Tibial nerve (tissue), 4 donors: Measurements from ENCODE around the gene RNF151. TPM values are rescaled to one million over a fixed set of nuclear protein-coding genes. Genes with fewer than 3 reads are reported as not detected.
"Not testable (repeated sequence)": the region's sequence is repeated elsewhere in the genome, so short reads cannot be mapped to it uniquely, and the experiment has no call there.

Experiments used
- DNase-seq, 2 donors: peaks; one replicate each; pipeline ENCODE4 v3.0.0-alpha.2; 2019; ENCODE audit warnings: low spot score in 2 of 2
- H3K27ac ChIP-seq, 4 donors: fragments of 200-600 bp; sonication (generic) in 3 of 4; one replicate each; pipeline ENCODE4 v1.5.1; 2017 to 2019; ENCODE audit warnings: mild to moderate bottlenecking in 1 of 4
- H3K27me3 ChIP-seq, 2 donors: fragments of 200-600 bp; sonication (generic) in 1 of 2; one replicate each; pipeline versions ENCODE4 v1.5.1 to v1.6.0; 2017 to 2019
- H3K36me3 ChIP-seq, 3 donors: fragments of 200-600 bp; sonication (generic); one replicate each; pipeline ENCODE4 v1.5.1; 2018 to 2019
- H3K4me1 ChIP-seq, 4 donors: fragments of 200-600 bp; sonication (generic) in 3 of 4; one replicate each; pipeline ENCODE4 v1.5.1; 2017 to 2019
- H3K4me3 ChIP-seq, 4 donors: fragments of 200-600 bp; sonication (generic) in 3 of 4; one replicate each; pipeline ENCODE4 v1.5.1; 2017 to 2019; ENCODE audit warnings: mild to moderate bottlenecking in 1 of 4, moderate library complexity in 1 of 4
- H3K9me3 ChIP-seq, 4 donors: fragments of 200-600 bp; sonication (generic) in 3 of 4; one replicate each; pipeline ENCODE4 v1.5.1; 2017 to 2019
- CTCF ChIP-seq, 5 experiments: fragments of 200-600 bp in 3 of 5; fragments of 450-650 bp in 2 of 5; sonication (generic) in 3 of 5; IDR thresholded peaks; one replicate each; pipeline ENCODE4 v1.5.1; 2016 to 2019; ENCODE audit warnings: antibody characterized with exemption in 5 of 5, mild to moderate bottlenecking in 3 of 5, moderate library complexity in 2 of 5
- EP300 ChIP-seq, 2 donors: sonication (generic); formaldehyde crosslinking; IDR thresholded peaks; one replicate each; pipeline ENCODE4 v1.6.1; 2017; ENCODE audit warnings: antibody characterized with exemption in 2 of 2, mild to moderate bottlenecking in 1 of 2
- POLR2A ChIP-seq, 2 donors: fragments of 450-650 bp; IDR thresholded peaks; one replicate each; pipeline ENCODE4 v1.6.1; 2017; ENCODE audit warnings: antibody characterized with exemption in 2 of 2, mild to moderate bottlenecking in 2 of 2, moderate library complexity in 2 of 2
- WGBS, 2 donors: methylation state at CpG; one replicate each; pipeline ENCODE4 v1.1.5; 2018; 5-methylcytosine and 5-hydroxymethylcytosine counted together
- total RNA-seq, 4 donors: library from RNA; depleted of rRNA; stranded (reverse); fragments of >200 nt; gene quantifications; one replicate each; pipeline ENCODE4 v1.1.0, GENCODE V29; 2016

Gene RNF151
- total RNA-seq, 4 donors from 2014 or later, result not detected

GRCh38 chr16:1938910-1939309 is 27.7 kb upstream of the RNF151 start:
- TF ChIP-seq POLR2A (IDR thresholded peaks at IDR 0.05) (no peak), CTCF (IDR thresholded peaks at IDR 0.05) (no peak), EP300 (IDR thresholded peaks at IDR 0.05) (no peak)
- H3K4me3 ChIP-seq, result no peak overlapping the region
- no peaks in the 10 kb centered on the region for H3K9me3 ChIP-seq
- no peaks in the 10 kb centered on the region for H3K27me3 ChIP-seq
- peaks cover 0 to 17% (median 10%) of the 10 kb centered on the region in 4 donors for H3K4me1 ChIP-seq
- peaks cover 0 to 47% (median 9%) of the 10 kb centered on the region in 3 donors for H3K36me3 ChIP-seq
- DNase-seq, result no peak
- WGBS, 2 donors, result 87 to 90% methylated on average over 16 to 17 of the region's 17 CpGs
- no peak overlapping the region for H3K27ac ChIP-seq

GRCh38 chr16:1939833-1940232 is 26.8 kb upstream of the RNF151 start:
- 96 to 98% methylated on average over 8 of the region's 8 CpGs for WGBS, 2 donors
- H3K4me3 ChIP-seq, H3K27me3 ChIP-seq, H3K9me3 ChIP-seq, DNase-seq, H3K27ac ChIP-seq: not testable (repeated sequence)
- H3K4me1 ChIP-seq, result peaks cover 0 to 20% (median 10%) of the 10 kb centered on the region in 4 donors
- peaks cover 0 to 47% (median 9%) of the 10 kb centered on the region in 3 donors for H3K36me3 ChIP-seq

GRCh38 chr16:1940273-1941161 is 26.1 kb upstream of the RNF151 start:
- Histone ChIP-seq H3K4me1 (peaks cover 0 to 20% (median 10%) of the 10 kb centered on the region in 4 donors), H3K4me3 (no peak overlapping the region), H3K36me3 (peaks cover 0 to 47% (median 9%) of the 10 kb centered on the region in 3 donors), H3K9me3 (no peaks in the 10 kb centered on the region), H3K27ac (peak overlapping the region in 1 of 4 donors; percentile 12), H3K27me3 (no peaks in the 10 kb centered on the region)
- WGBS, 2 donors, result 89 to 90% methylated on average over 12 to 23 of the region's 23 CpGs
- DNase-seq, result no peak
- TF ChIP-seq EP300 (IDR thresholded peaks at IDR 0.05), result no peak
- TF ChIP-seq CTCF (IDR thresholded peaks at IDR 0.05), result no peak
- TF ChIP-seq POLR2A (IDR thresholded peaks at IDR 0.05), result no peak

GRCh38 chr16:1941162-1942046 is 25.3 kb upstream of the RNF151 start:
- TF ChIP-seq EP300 (IDR thresholded peaks at IDR 0.05) (no peak), CTCF (IDR thresholded peaks at IDR 0.05) (no peak), POLR2A (IDR thresholded peaks at IDR 0.05) (no peak)
- Histone ChIP-seq H3K27me3 (no peaks in the 10 kb centered on the region), H3K36me3 (peaks cover 0 to 47% (median 9%) of the 10 kb centered on the region in 3 donors), H3K27ac (peak overlapping the region in 3 of 4 donors; percentile 79 to 91 (median 84)), H3K4me1 (peaks cover 0 to 20% (median 10%) of the 10 kb centered on the region in 4 donors), H3K4me3 (peak overlapping the region in 1 of 4 donors; percentile 62), H3K9me3 (no peaks in the 10 kb centered on the region)
- WGBS, 2 donors, result 84 to 85% methylated on average over 30 of the region's 30 CpGs
- no peak for DNase-seq

- peaks cover 0 to 42% (median 9%) of the 10 kb centered on the region in 3 donors for H3K36me3 ChIP-seq
- H3K27me3 ChIP-seq, result no peaks in the 10 kb centered on the region
- peaks cover 0 to 20% (median 10%) of the 10 kb centered on the region in 4 donors for H3K4me1 ChIP-seq
- TF ChIP-seq CTCF (IDR thresholded peaks at IDR 0.05), result no peak
- TF ChIP-seq POLR2A (IDR thresholded peaks at IDR 0.05), result no peak
- TF ChIP-seq EP300 (IDR thresholded peaks at IDR 0.05), result no peak
- 10% methylated on average over 14 to 16 of the region's 17 CpGs for WGBS, 2 donors
- H3K9me3 ChIP-seq, result no peaks in the 10 kb centered on the region
- peak overlapping the region; percentile 62 to 92 (median 74) for H3K4me3 ChIP-seq
- peak overlapping the region in 3 of 4 donors; percentile 79 to 91 (median 84) for H3K27ac ChIP-seq
- DNase-seq, result no peak
These were observed 24.4 kb upstream of the RNF151 start for GRCh38 chr16:1942047-1942809.
